PFSK-1 (cell line): Measurements from ENCODE around the gene AMOTL1.

Experiments used
- FOXP2 ChIP-seq: optimal IDR thresholded peaks from 2 replicates; pipeline ENCODE3; 2011; ENCODE audit warnings: borderline replicate concordance, control low read depth, inconsistent platforms; ENCODE audit not compliant: insufficient read depth; ENCODE audit errors: extremely low read length, extremely low read depth
- POLR2AphosphoS5 ChIP-seq: IDR thresholded peaks from 2 replicates; pipeline ENCODE4 v1.6.1; 2012; ENCODE audit warnings: low read depth, mild to moderate bottlenecking, control low read depth, low read length, moderate library complexity
- REST ChIP-seq, 2 experiments: IDR thresholded peaks; 2 replicates each; pipeline versions ENCODE4 v1.6.1 to v1.8.0; 2011 to 2012; ENCODE audit warnings: low read depth in 2 of 2, low read length in 2 of 2, control low read depth in 1 of 2, inconsistent platforms in 1 of 2, mild to moderate bottlenecking in 1 of 2, moderate library complexity in 1 of 2; ENCODE audit not compliant: insufficient read depth in 1 of 2
- SIN3A ChIP-seq: IDR thresholded peaks from 2 replicates; pipeline ENCODE4 v1.6.1; 2012; ENCODE audit warnings: mild to moderate bottlenecking, low read length, moderate library complexity, borderline replicate concordance; ENCODE audit not compliant: insufficient read depth
- TAF1 ChIP-seq: IDR thresholded peaks from 2 replicates; pipeline ENCODE4 v1.6.1; 2012; ENCODE audit warnings: low read length, control low read depth, borderline replicate concordance; ENCODE audit not compliant: insufficient read depth

Gene AMOTL1

GRCh38 chr11:94737171-94737611 is 31.0 kb upstream of the AMOTL1 start:
- no peak for TF ChIP-seq SIN3A
- no peak for TF ChIP-seq TAF1
- no peak for TF ChIP-seq FOXP2
- no peak for TF ChIP-seq REST (IDR thresholded peaks at IDR 0.05; ENCODE audit: insufficient read depth in 1 of 2, low read depth in 2 of 2, low read length in 2 of 2)
- TF ChIP-seq POLR2AphosphoS5, result no peak

DNA sequence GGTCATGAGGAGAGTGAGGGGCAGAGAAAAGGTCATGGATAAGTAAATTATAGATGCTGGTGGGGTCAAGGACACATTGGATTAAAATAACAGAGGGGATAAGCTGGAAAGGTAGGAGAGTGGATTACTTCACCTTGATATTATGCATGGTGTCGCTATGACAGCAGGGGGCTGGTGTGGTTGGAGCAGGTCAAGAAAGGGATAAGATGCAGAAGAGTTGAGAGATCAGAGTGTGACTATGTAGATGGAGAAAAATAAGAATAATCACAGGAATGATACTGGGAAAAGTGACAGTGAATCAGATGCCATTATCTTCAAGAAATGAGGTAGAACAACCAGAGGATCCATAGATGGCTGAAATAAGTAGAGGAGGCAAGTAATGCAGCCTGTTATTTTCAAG is 29.4 kb upstream of the AMOTL1 start:
- TF ChIP-seq POLR2AphosphoS5, result no peak

DNA sequence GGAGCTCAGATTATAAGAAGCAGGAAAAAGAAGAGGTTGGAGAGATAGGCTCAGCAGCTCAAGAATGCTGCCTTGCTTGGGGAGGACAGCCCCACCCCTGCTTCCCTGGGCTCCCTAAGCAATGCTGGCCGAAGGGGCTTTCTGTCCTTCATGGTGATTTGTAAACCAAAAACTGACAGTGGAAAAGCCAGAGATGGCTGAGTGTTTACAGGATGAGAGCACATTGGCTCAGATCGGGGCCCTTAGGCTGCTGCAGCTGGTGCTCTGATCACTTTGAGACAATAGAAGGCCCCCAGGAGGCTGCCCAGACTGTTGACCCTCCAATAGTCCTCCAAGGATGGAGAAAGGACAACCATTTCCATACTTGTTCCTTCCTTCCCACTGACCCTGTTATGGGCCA is 28.8 kb upstream of the AMOTL1 start:
- no peak for TF ChIP-seq TAF1
- TF ChIP-seq REST (IDR thresholded peaks at IDR 0.05; ENCODE audit: insufficient read depth in 1 of 2, low read depth in 2 of 2, low read length in 2 of 2), result no peak
- no peak for TF ChIP-seq POLR2AphosphoS5
- no peak for TF ChIP-seq FOXP2
- no peak for TF ChIP-seq SIN3A

DNA sequence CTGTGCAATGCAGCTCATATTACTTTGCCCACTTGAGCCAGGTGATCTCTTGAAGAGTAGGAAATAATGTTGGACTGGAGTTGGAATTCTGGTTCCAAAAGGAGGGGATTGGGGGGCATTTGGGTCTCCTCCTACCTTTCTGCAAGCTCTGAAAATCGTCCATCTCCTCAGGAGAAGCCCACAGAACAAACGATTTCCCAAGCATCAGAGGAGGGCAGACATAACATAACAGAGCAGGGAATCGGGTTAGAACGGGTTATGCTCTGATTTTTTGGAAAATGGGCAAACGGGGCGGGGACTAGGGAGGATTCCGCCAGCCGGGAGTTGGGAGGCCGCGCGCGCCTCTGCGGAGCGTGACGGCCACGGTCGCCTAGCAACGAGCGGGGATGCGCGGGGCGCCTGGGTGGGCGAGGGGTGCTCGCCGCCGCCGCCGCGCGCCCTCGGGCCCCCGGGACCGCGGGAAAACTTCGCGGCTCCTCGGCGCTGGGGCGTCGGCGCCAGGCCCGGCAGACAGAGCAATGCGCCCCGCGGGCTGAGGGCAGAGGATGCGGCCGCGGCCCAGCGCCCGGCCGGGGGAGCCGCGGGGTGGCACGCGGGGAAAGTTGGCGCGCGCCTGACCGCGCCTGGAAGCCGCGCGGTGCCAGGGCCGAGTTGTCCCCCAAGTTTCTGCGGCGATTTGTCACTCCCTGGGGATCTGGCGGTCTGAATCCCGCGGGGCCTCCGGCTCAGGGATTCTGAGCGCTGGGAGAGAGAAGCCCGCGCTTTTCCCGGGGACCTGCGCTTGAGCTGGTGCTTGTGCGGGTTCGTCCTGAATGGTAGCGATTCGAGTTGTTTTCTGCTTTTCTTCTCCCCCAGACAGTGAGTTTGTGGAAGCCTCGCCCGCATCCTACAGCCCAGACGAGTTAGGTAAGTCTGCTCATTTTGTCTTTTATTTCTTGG is 27.8 kb upstream of the AMOTL1 start:
- TF ChIP-seq SIN3A, result no peak
- no peak for TF ChIP-seq POLR2AphosphoS5
- no peak for TF ChIP-seq REST (IDR thresholded peaks at IDR 0.05; ENCODE audit: insufficient read depth in 1 of 2, low read depth in 2 of 2, low read length in 2 of 2)
- TF ChIP-seq TAF1, result no peak
- TF ChIP-seq FOXP2, result no peak

DNA sequence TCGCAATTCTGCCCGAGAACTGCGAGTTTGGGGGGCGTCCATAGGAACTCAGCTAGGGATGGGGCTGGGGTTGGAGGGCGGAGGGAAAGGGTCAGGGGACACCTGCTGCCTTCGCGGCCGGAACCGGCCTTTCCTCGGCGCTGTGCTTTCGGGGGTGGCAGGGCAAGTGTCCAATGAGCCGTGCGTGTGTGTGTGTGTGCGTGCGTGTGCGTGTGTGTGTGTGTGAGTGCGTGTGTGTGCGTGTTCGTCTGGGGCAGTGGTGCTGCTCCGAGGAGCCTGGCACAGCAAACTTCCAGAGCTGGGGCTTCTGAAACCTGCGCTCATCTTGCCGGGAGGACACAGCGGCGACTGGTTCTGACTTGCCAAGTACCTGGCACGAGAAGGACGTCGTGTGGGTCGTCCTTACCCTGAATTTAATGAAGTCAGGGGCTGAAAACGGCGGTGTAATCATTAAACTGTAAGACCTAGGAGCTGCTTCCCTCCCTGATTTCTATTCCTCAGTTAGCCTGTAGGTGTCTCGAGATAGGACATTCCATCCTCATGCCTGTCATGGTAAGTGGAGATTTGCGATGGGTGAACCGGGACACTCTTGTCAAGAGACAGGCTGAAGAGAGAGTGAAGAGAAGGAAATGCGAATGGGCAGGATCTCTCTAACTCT is 27.0 kb upstream of the AMOTL1 start:
- TF ChIP-seq FOXP2, result no peak
- TF ChIP-seq REST (IDR thresholded peaks at IDR 0.05; ENCODE audit: insufficient read depth in 1 of 2, low read depth in 2 of 2, low read length in 2 of 2), result no peak
- TF ChIP-seq SIN3A, result no peak
- no peak for TF ChIP-seq POLR2AphosphoS5
- no peak for TF ChIP-seq TAF1
